Adrenal gland (tissue), 5 donors: Measurements from ENCODE around the gene MRPS18B.

ENCODE experiments used
- CTCF ChIP-seq, 6 experiments: fragments of 450-650 bp in 4 of 6; fragments of 200-600 bp in 2 of 6; sonication (generic) in 1 of 6; IDR thresholded peaks; 1 replicate in 5 of 6; 2 replicates in 1 of 6; pipeline versions ENCODE4 v1.5.1 to v1.8.0; 2016 to 2021; ENCODE audit warnings: antibody characterized with exemption in 6 of 6, mild to moderate bottlenecking in 2 of 6, moderate library complexity in 1 of 6
- POLR2A ChIP-seq, 2 donors: fragments of 450-650 bp; IDR thresholded peaks; one replicate each; pipeline ENCODE4 v1.6.1; 2017; ENCODE audit warnings: antibody characterized with exemption in 2 of 2, mild to moderate bottlenecking in 2 of 2, moderate library complexity in 1 of 2
- donor health status: DM: no; HTN: no; CAD: no.

GRCh38 chr6:30571762-30572082 is 45.9 kb upstream of the MRPS18B start:
- TF ChIP-seq CTCF (IDR thresholded peaks at IDR 0.05) (no peak), POLR2A (IDR thresholded peaks at IDR 0.05) (no peak)
